NCI-H2171 treated with DMSO at 0.1 percent for 48 hours (cell line): ENCODE results near the gene CLINT1.
A peak's percentile ranks its signal among the peaks of the same experiment; 100 is the strongest.

Experiments used
- DNase-seq: peaks from one replicate; lab custom pipeline; 2025; lab: John Stamatoyannopoulos, UW

Gene CLINT1

GRCh38 chr5:157758706-157759105, 100.2 kb downstream of the CLINT1 start:
- no peak for DNase-seq

DNA sequence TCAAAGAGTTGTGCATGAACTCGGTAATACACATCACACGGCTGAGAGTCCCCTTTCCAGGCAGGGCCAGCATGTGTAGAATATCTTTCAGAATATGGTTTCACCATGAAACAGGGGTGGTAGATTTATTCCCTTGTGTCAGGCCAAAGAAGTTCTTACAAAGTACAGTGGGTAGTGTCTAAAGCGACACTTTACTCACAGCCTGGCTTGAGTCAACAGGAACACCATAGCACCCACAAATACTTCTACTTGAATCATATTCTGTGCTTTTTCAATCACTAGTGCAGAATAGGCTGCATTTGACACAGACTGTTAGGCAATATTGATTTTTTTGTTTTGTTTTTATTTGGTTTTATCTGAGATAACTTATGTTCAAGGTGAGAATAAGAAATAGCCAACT, 102.8 kb downstream of the CLINT1 start:
- DNase-seq: no peak

DNA sequence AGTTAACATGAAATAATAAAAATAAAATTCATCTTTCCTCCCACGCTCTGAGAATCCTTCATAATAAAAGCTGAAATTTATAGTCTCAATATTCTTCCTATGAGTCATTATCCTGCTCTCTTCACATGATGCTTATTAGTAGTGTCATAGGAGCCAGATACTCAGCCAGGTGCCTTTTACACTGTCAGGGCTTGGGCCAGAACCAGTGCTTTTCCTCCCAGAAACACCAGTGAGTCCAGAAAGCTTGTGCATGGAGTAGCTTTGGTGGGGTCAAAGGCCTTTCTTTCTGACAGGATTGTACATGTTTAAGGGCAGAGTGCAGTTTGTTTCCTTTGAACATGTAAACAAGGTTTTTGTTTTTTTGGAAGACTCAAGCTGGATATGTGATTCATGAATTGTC, 108.6 kb downstream of the CLINT1 start:
- no peak for DNase-seq

GRCh38 chr5:157749462-157749799, 109.5 kb downstream of the CLINT1 start:
- DNase-seq: no peak

DNA sequence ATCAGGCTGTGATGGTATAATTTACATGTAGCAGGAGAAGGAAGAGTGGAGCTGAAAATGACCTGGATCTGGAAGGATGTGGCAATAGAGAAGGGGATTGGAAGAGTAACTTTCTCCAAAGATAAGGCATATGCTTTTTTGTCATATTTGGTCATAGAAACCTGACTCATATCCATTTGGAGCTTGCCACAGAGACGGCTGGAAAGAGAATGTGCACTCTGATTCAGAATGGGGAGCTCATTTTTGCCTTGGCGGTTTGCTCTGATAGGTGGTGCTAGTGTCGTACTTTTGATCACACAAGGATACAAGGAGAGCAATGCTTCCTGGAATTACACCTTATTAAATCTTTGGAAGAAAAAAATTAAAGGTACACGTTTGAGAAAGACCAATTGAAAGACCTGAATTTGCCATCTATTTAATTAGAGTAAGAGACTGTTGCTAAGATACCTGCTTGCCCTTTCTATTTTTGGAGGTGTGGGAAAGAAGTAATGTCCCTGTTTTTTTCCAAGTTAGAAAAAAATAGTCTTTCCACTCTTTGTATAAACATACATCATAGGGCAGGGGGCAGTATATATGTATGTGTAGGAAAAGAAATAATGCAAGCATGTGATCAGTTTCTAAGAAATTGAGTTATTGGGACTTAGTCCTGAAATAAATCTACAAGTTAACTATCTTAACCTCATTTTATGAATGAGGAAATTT, 110.0 kb downstream of the CLINT1 start:
- no peak for DNase-seq

DNA sequence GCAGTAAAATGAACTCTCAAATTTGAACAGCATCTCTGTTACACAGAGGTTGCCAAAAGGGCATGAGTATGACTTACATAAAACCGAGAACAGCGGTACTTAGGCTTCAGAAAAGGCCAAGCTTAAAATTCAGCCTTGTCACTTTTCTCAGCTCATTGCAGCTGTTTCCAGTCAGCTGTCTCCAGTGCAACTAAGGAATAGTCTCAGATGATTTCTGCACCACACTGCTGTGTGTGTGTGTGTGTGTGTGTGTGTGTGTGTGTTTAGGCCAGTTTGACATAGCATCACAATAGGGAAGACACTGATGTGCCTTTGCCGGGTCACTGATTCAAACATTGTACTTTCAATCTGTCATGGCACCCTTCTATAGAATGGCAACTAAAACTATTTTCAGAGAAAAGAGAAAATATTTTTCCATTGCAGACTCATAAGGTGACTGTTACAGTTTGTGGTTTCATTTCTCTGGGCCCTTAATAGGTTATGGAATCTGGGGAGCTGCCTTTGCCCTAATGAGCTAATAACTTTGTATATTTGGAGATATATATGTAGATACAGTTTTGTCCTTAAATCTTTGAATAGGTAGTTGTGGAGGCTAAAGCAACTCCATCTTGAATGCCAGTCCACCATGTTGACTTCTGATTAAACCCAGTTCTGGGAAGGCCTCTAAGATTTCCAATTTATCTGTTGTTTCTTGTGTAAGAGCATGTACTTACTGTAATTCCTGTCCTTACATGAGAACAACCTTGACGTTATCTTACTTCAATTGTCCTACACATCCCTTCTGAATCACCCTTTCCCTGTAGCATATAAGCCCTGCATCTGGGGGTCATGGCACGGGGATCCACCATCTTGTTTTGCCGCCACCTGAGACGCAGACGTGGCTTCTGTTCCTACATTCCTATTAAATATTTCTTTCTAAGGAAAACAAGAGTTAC, 110.9 kb downstream of the CLINT1 start:
- DNase-seq: no peak

- DNase-seq: no peak
These were observed 111.7 kb downstream of the CLINT1 start for GRCh38 chr5:157747173-157747740.

- peak; percentile 57 for DNase-seq
These were observed 113.9 kb downstream of the CLINT1 start for GRCh38 chr5:157745041-157745456.

DNA sequence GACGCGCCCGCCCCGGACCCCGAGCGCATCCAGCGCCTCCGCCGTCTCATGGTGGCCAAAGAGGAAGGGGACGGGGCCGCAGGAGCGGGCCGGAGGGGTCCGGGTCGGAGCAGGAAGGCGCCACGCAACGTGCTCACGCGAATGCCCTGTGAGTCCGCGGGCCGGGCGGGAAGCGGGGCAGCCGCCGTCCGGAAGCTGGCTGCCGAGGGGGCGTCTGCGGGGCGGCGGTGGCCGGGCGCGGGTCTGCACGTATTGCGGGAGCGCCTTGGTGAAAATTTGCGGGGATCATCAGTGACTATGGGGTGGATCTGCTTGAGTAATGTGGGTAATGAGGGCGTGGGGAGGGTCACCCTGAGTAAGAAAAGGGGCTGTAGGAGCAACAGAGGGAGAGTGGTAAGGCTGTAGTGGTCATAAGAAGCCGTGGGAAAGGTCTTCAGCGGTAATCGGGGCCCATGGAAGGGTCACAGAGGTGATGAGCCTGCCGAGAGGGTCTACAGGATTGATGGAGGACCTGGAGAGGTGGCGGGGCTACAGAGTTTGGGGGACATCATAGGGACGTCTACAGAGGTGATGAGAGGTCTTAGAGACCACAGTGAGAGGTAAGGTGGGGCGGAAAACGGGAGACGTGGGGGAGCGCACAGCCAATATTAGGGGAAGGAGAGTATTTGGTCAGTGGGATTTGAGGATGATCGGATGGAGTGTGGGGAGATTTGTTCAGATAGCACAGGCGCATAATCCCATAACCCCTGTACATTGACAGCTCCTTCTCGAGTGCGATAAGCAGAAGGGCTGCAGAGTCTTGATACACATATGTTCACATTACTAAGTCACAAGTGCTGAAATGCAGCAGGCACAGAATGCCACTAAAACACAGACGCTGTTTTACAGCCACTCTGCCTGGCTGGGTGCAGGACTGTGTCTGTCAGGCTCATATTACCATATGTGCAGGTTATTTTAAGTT, 114.6 kb downstream of the CLINT1 start:
- DNase-seq: peak; percentile 57

GRCh38 chr5:157743163-157744050, 115.5 kb downstream of the CLINT1 start, which contains the start of gene LSM11:
TSS of gene LSM11 (plus strand) at chr5:157743712. CDS start at chr5:157743751, 39 bp downstream.
- peak; percentile 61 for DNase-seq

DNA sequence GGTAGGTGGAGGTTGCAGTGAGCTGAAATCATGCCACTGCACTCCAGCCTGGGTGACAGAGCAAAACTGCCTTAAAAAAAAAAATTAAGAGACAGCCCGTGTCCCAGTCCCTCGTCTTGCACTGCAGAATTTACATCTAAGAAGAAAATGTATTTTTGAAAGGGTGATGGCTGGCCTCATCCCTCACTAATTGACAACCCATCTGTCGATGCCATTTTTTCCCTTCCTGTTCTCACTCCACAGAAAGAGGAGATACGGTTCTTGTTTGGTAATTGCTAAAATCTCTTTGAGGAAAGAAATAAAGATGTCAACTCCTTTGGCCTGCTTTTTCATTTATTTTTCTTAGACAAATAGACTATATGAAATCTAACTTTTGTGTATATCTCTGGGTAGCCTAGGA, 117.8 kb downstream of the CLINT1 start:
- DNase-seq: peak; percentile 14

GRCh38 chr5:157740229-157740610, 118.7 kb downstream of the CLINT1 start:
- DNase-seq: peak; percentile 7

GRCh38 chr5:157739388-157740228, 119.3 kb downstream of the CLINT1 start:
- DNase-seq: no peak

DNA sequence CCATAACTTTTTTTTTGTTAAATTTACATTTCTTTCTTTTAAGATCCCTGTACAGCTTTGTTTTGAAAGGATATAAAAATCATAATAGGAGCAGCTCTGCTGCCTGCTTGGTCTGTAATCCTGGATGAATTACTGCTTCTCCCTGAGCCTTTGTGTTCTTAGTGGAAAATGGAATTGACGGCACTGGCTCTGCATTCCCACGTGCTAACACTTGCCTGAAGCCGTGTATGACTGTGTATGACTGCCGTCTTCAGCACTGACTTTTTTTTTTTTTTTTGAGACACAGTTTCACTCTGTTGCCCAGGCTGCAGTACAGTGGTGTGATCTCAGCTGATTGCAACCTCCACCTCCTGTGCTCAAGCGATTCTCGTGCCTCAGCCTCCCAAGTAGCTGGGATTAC, 123.0 kb downstream of the CLINT1 start:
- no peak for DNase-seq
